Peyer's patch (tissue), 4 donors: Measurements from ENCODE around the gene UBA6. TPM values are rescaled to one million over a fixed set of nuclear protein-coding genes. Genes with fewer than 3 reads are reported as not detected.

Experiments
- DNase-seq, 3 donors: peaks; one replicate each; pipeline ENCODE4 v3.0.0-alpha.2; 2017 to 2019
- H3K27ac ChIP-seq, 4 donors: fragments of 200-600 bp; sonication (generic); one replicate each; pipeline ENCODE4 v1.5.1; 2016 to 2019
- H3K27me3 ChIP-seq, 2 donors: fragments of 200-600 bp; sonication (generic); one replicate each; pipeline ENCODE4 v1.5.1; 2019
- H3K36me3 ChIP-seq, 3 donors: fragments of 200-600 bp; sonication (generic); one replicate each; pipeline ENCODE4 v1.5.1; 2016 to 2019
- H3K4me1 ChIP-seq, 4 donors: fragments of 200-600 bp; sonication (generic); one replicate each; pipeline ENCODE4 v1.5.1; 2016 to 2019
- H3K4me3 ChIP-seq, 4 donors: fragments of 200-600 bp; sonication (generic); 1 replicate in 3 of 4; 2 replicates in 1 of 4; pipeline ENCODE4 v1.5.1; 2016 to 2019; ENCODE audit warnings: mild to moderate bottlenecking in 1 of 4
- H3K9me3 ChIP-seq, 4 donors: fragments of 200-600 bp; sonication (generic); one replicate each; pipeline ENCODE4 v1.5.1; 2016 to 2019; ENCODE audit warnings: mild to moderate bottlenecking in 1 of 4
- CTCF ChIP-seq, 6 experiments: fragments of 450-650 bp in 4 of 6; fragments of 200-600 bp in 2 of 6; sonication (generic) in 1 of 6; IDR thresholded peaks; one replicate each; pipeline ENCODE4 v1.5.1; 2017 to 2019; ENCODE audit warnings: antibody characterized with exemption in 6 of 6, mild to moderate bottlenecking in 3 of 6, moderate library complexity in 1 of 6
- POLR2A ChIP-seq, 2 donors: fragments of 450-650 bp; IDR thresholded peaks; one replicate each; pipeline ENCODE4 v1.5.1; 2017; ENCODE audit warnings: antibody characterized with exemption in 2 of 2, mild to moderate bottlenecking in 2 of 2, moderate library complexity in 2 of 2
- total RNA-seq, 4 donors: library from RNA; depleted of rRNA; stranded (reverse); fragments of >200 nt; gene quantifications; one replicate each; pipeline ENCODE4 v1.1.0, GENCODE V29; 2016

UBA6 gene
- total RNA-seq, 4 donors from 2014 or later = 18.1 to 69.7 (median 43.3) TPM

DNA sequence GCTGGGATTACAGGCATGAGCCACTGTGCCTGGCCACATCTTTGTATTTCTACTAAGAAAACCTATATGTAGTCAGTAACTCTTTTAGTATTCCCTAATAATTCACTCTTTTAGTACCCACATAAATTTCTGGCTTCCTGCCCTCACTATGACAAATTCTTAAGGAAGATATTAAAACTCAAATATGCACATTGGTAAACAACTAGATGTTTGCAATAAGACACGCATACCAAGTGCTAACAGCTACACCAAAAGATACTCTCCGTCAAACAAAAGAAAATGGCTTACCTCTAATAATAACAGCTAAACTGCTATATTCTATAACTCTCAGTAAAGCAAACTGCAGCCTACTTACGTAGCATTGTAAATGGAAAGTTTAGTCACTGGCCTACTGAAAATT is 6.3 kb downstream of the UBA6 start:
- DNase-seq = no peak
- H3K9me3 ChIP-seq = no peaks in the 10 kb centered on the region
- TF ChIP-seq CTCF (IDR thresholded peaks at IDR 0.05) (no peak), POLR2A (IDR thresholded peaks at IDR 0.05) (no peak)
- H3K27ac ChIP-seq = no peak overlapping the region
- peaks cover 0 to 4% (median under 1%) of the 10 kb centered on the region in 4 donors for H3K4me1 ChIP-seq
- H3K27me3 ChIP-seq = no peaks in the 10 kb centered on the region
- H3K36me3 ChIP-seq = peaks cover 0 to 24% (median 0%) of the 10 kb centered on the region in 3 donors
- H3K4me3 ChIP-seq = no peak overlapping the region

GRCh38 chr4:67691328-67691727 is 9.6 kb downstream of the UBA6 start:
- DNase-seq = no peak
- Histone ChIP-seq H3K9me3 (no peaks in the 10 kb centered on the region), H3K4me3 (no peak overlapping the region), H3K27ac (no peak overlapping the region), H3K27me3 (no peaks in the 10 kb centered on the region), H3K36me3 (peaks cover 0 to 27% (median 0%) of the 10 kb centered on the region in 3 donors), H3K4me1 (no peaks in the 10 kb centered on the region)
- TF ChIP-seq POLR2A (IDR thresholded peaks at IDR 0.05) (no peak), CTCF (IDR thresholded peaks at IDR 0.05) (no peak)

GRCh38 chr4:67687636-67688035 is 13.3 kb downstream of the UBA6 start:
- Histone ChIP-seq H3K4me3 (no peak overlapping the region), H3K27me3 (no peaks in the 10 kb centered on the region), H3K9me3 (no peaks in the 10 kb centered on the region)

GRCh38 chr4:67685532-67685859 is 15.5 kb downstream of the UBA6 start:
- H3K36me3 ChIP-seq = peaks cover 0 to 8% (median 0%) of the 10 kb centered on the region in 3 donors
- no peaks in the 10 kb centered on the region for H3K4me1 ChIP-seq
- H3K9me3 ChIP-seq = no peaks in the 10 kb centered on the region
- no peak overlapping the region for H3K27ac ChIP-seq
- no peaks in the 10 kb centered on the region for H3K27me3 ChIP-seq
- TF ChIP-seq CTCF (IDR thresholded peaks at IDR 0.05) = no peak
- TF ChIP-seq POLR2A (IDR thresholded peaks at IDR 0.05) = no peak
- no peak overlapping the region for H3K4me3 ChIP-seq
- no peak for DNase-seq

More at GRCh38 chr4:67687636-67688035, 13.3 kb downstream of the UBA6 start:
- Histone ChIP-seq H3K4me1 (no peaks in the 10 kb centered on the region), H3K27ac (no peak overlapping the region), H3K36me3 (peaks cover 0 to 14% (median 0%) of the 10 kb centered on the region in 3 donors)
- DNase-seq = no peak
- TF ChIP-seq POLR2A (IDR thresholded peaks at IDR 0.05) (no peak), CTCF (IDR thresholded peaks at IDR 0.05) (no peak)

GRCh38 chr4:67684839-67685531 is 16.0 kb downstream of the UBA6 start:
- no peaks in the 10 kb centered on the region for H3K27me3 ChIP-seq
- no peak overlapping the region for H3K27ac ChIP-seq
- no peak overlapping the region for H3K4me3 ChIP-seq
- H3K36me3 ChIP-seq = peaks cover 0 to 13% (median 0%) of the 10 kb centered on the region in 3 donors
- no peaks in the 10 kb centered on the region for H3K9me3 ChIP-seq
- H3K4me1 ChIP-seq = no peaks in the 10 kb centered on the region
- DNase-seq = no peak
- no peak for TF ChIP-seq POLR2A (IDR thresholded peaks at IDR 0.05)
- TF ChIP-seq CTCF (IDR thresholded peaks at IDR 0.05) = no peak
